HEK293 (cell line): ENCODE measurements around the gene TTN.

Source experiments
- CTCF ChIA-PET: fragments of 350-600 bp; formaldehyde crosslinking; extraction: SDS; loops from one replicate; lab custom pipeline; 2021; ENCODE audit warnings: antibody characterized with exemption; lab: Yijun Ruan, JAX
- POLR2A ChIA-PET: fragments of 300-600 bp; formaldehyde crosslinking; extraction: SDS; loops from one replicate; lab custom pipeline; 2020; ENCODE audit warnings: antibody characterized with exemption, inconsistent platforms; lab: Yijun Ruan, JAX
- H3K27ac ChIP-seq: fragments of 200-500 bp; sonication (Bioruptor generic); 2 replicates; pipeline ENCODE4 v1.5.1; 2014; ENCODE audit warnings: low read depth, low read length, control low read depth, inconsistent platforms; ENCODE audit errors: extremely low read depth
- H3K36me3 ChIP-seq, 2 experiments: fragments of 200-500 bp in 1 of 2; sonication (Bioruptor generic) in 1 of 2; 1 replicate in 1 of 2; 2 replicates in 1 of 2; pipeline ENCODE4 v1.5.1; 2014 to 2017; ENCODE audit warnings: inconsistent platforms in 2 of 2, low read length in 2 of 2; ENCODE audit not compliant: control insufficient read depth in 2 of 2, insufficient read depth in 1 of 2
- H3K4me1 ChIP-seq: fragments of 200-500 bp; sonication (Bioruptor generic); 2 replicates; pipeline ENCODE4 v1.5.1; 2014; ENCODE audit warnings: mild to moderate bottlenecking, low read length, inconsistent platforms; ENCODE audit not compliant: control insufficient read depth, insufficient read depth
- H3K4me3 ChIP-seq: 2 replicates; pipeline ENCODE4 v1.5.1; 2011; ENCODE audit warnings: low read depth, mild to moderate bottlenecking, control low read depth, low read length, moderate library complexity
- H3K9me3 ChIP-seq: fragments of 200-500 bp; sonication (Bioruptor generic); 2 replicates; pipeline ENCODE4 v1.5.1; 2014; ENCODE audit warnings: low read depth, low read length, inconsistent platforms; ENCODE audit not compliant: control insufficient read depth, insufficient read depth
- ATF2 ChIP-seq: fragments of 450-650 bp; formaldehyde crosslinking; IDR thresholded peaks from 2 replicates; pipeline ENCODE4 v1.5.1; 2016; ENCODE audit warnings: missing biosample characterization, missing genetic modification characterization, low read depth
- INSM2 ChIP-seq: fragments of 450-650 bp; formaldehyde crosslinking; IDR thresholded peaks from 2 replicates; pipeline ENCODE4 v1.5.1; 2016; ENCODE audit warnings: missing biosample characterization, missing genetic modification characterization
- SP2 ChIP-seq: fragments of 450-650 bp; formaldehyde crosslinking; IDR thresholded peaks from 2 replicates; pipeline ENCODE4 v1.5.1; 2016; ENCODE audit warnings: missing biosample characterization, missing genetic modification characterization
- ZBTB11 ChIP-seq: fragments of 450-650 bp; formaldehyde crosslinking; conservative IDR thresholded peaks from 2 replicates; pipeline ENCODE4 v1.5.1; 2016; ENCODE audit warnings: low read depth, missing biosample characterization, missing genetic modification characterization
- ZBTB49 ChIP-seq: fragments of 450-650 bp; formaldehyde crosslinking; IDR thresholded peaks from 2 replicates; pipeline ENCODE4 v1.5.1; 2016; ENCODE audit warnings: missing biosample characterization, missing genetic modification characterization, low read depth
- ZBTB8A ChIP-seq: fragments of 450-650 bp; formaldehyde crosslinking; IDR thresholded peaks from 2 replicates; pipeline ENCODE4 v1.5.1; 2016; ENCODE audit warnings: missing biosample characterization, missing genetic modification characterization
- ZNF214 ChIP-seq: fragments of 450-650 bp; formaldehyde crosslinking; IDR thresholded peaks from 2 replicates; pipeline ENCODE4 v1.5.1; 2017; ENCODE audit warnings: missing biosample characterization, mild to moderate bottlenecking, missing genetic modification characterization, borderline replicate concordance
- ZNF449 ChIP-seq: fragments of 450-650 bp; formaldehyde crosslinking; IDR thresholded peaks from 2 replicates; pipeline ENCODE4 v1.5.1; 2017; ENCODE audit warnings: missing biosample characterization, mild to moderate bottlenecking, missing genetic modification characterization, moderate library complexity
- ZNF521 ChIP-seq: fragments of 450-650 bp; formaldehyde crosslinking; IDR thresholded peaks from 2 replicates; pipeline ENCODE4 v1.5.1; 2017; ENCODE audit warnings: missing biosample characterization, mild to moderate bottlenecking, missing genetic modification characterization
- ZNF548 ChIP-seq: fragments of 450-650 bp; formaldehyde crosslinking; IDR thresholded peaks from 2 replicates; pipeline ENCODE4 v1.5.1; 2016; ENCODE audit warnings: missing biosample characterization, missing genetic modification characterization
- ZNF600 ChIP-seq: fragments of 450-650 bp; formaldehyde crosslinking; IDR thresholded peaks from 2 replicates; pipeline ENCODE4 v1.5.1; 2016; ENCODE audit warnings: missing biosample characterization, missing genetic modification characterization
- ZNF626 ChIP-seq: fragments of 450-650 bp; sonication (Bioruptor Pico); formaldehyde crosslinking; IDR thresholded peaks from 2 replicates; pipeline ENCODE4 v1.5.1; 2018; ENCODE audit warnings: missing biosample characterization, missing genetic modification characterization, inconsistent platforms

TTN gene

GRCh38 chr2:178807227-178808008 is at the start of gene TTN:
TTN (minus strand) TSS chr2:178807423; CDS start chr2:178804642, 2,781 bp downstream.
- TF ChIP-seq ZNF449 (tag by site-specific recombination) (no peak), ZBTB11 (tag by site-specific recombination) (no peak), ZNF626 (tag by site-specific recombination) (no peak), ZBTB8A (no peak), SP2 (no peak)
- TF ChIP-seq, all 188 proteins: peak for 0
- Histone ChIP-seq H3K4me1 (no peaks in the 10 kb centered on the region), H3K9me3 (no peaks in the 10 kb centered on the region), H3K36me3 (no peaks in the 10 kb centered on the region), H3K27ac (no peak within 1 kb of the TSS), H3K4me3 (no peak within 1 kb of the TSS)
- ChIA-PET POLR2A (no interaction called here), CTCF (interaction anchor here (1.0 to 1.4 kb wide), 5 partner anchors 11 to 633 kb away, joined by 3 to 6 read pairs (median 3); no protein-coding TSS in a partner anchor)

GRCh38 chr2:178855151-178855550 is 47.9 kb upstream of the TTN start:
- Histone ChIP-seq H3K4me3 (no peak overlapping the region), H3K4me1 (no peaks in the 10 kb centered on the region), H3K27ac (no peak overlapping the region), H3K9me3 (no peaks in the 10 kb centered on the region), H3K36me3 (no peaks in the 10 kb centered on the region)
- CTCF ChIA-PET, result interaction anchor here (1.0 kb wide), 1 partner anchor 155 kb away, joined by 3 read pairs; no protein-coding TSS in a partner anchor
- no peak for TF ChIP-seq INSM2
- no peak for TF ChIP-seq ZNF548 (tag by site-specific recombination)
- no peak for TF ChIP-seq ZNF521 (tag by site-specific recombination)
- TF ChIP-seq ZNF214 (tag by site-specific recombination), result no peak
- no peak for TF ChIP-seq ZNF600 (tag by site-specific recombination)
- no peak for TF ChIP-seq ATF2 (tag by site-specific recombination)
- TF ChIP-seq ZBTB49 (tag by site-specific recombination), result no peak
- POLR2A ChIA-PET, result no interaction called here
